SU-DHL-6 (cell line): ENCODE results near the gene CAPN9.

ENCODE experiments used
- H2AFZ ChIP-seq: fragments of 200-600 bp; sonication (generic); 2 replicates; pipeline ENCODE4 v1.6.1; 2014; ENCODE audit warnings: low read depth, mild to moderate bottlenecking, moderate library complexity, mixed read lengths, antibody characterized with exemption, low read length; ENCODE audit not compliant: severe bottlenecking
- H3F3A ChIP-seq: fragments of 200-600 bp; shearing (Covaris generic); 2 replicates; pipeline ENCODE4 v1.6.0; 2016; ENCODE audit warnings: antibody characterized with exemption, mild to moderate bottlenecking; ENCODE audit not compliant: insufficient read depth
- H3K27ac ChIP-seq: fragments of 200-600 bp; sonication (generic); 2 replicates; pipeline ENCODE4 v1.5.1; 2016; ENCODE audit warnings: low read depth, mild to moderate bottlenecking, low read length, moderate library complexity, mixed read lengths
- H3K27me3 ChIP-seq: fragments of 200-600 bp; sonication (generic), shearing (Covaris generic); 2 replicates; pipeline ENCODE4 v1.6.0; 2014; ENCODE audit warnings: mild to moderate bottlenecking, low read length
- H3K36me3 ChIP-seq: fragments of 200-600 bp; sonication (generic); 2 replicates; pipeline ENCODE4 v1.6.1; 2014; ENCODE audit warnings: mild to moderate bottlenecking, low read length, mixed read lengths
- H3K4me2 ChIP-seq: fragments of 300-600, 200-600 bp; shearing (Covaris generic), sonication (generic); 2 replicates; pipeline ENCODE4 v1.6.0; 2014; ENCODE audit warnings: low read length, low read depth, mild to moderate bottlenecking; ENCODE audit not compliant: poor library complexity, severe bottlenecking
- H3K4me3 ChIP-seq: fragments of 200-600 bp; sonication (generic); 2 replicates; pipeline ENCODE4 v1.5.1; 2014; ENCODE audit warnings: antibody characterized with exemption, low read length, mild to moderate bottlenecking, mixed read lengths; ENCODE audit not compliant: insufficient read depth, poor library complexity, severe bottlenecking
- H3K79me2 ChIP-seq: fragments of 200-600 bp; sonication (generic); 2 replicates; pipeline ENCODE4 v1.6.1; 2014; ENCODE audit warnings: mild to moderate bottlenecking, low read length, moderate library complexity; ENCODE audit not compliant: insufficient read depth
- H3K9ac ChIP-seq: fragments of 200-600 bp; sonication (generic); 2 replicates; pipeline ENCODE4 v1.7.0; 2014; ENCODE audit warnings: mild to moderate bottlenecking, low read length
- H3K9me2 ChIP-seq: fragments of 200-600 bp; sonication (generic); replicated peaks from 2 replicates; pipeline ENCODE4 v1.6.1; 2014; ENCODE audit warnings: low read length; ENCODE audit not compliant: insufficient read depth
- H3K9me3 ChIP-seq: fragments of 200-600 bp; sonication (generic); 2 replicates; pipeline ENCODE4 v1.6.1; 2014; ENCODE audit warnings: low read length, mixed read lengths; ENCODE audit not compliant: insufficient read depth
- H4K20me1 ChIP-seq: fragments of 200-600 bp; sonication (generic); 2 replicates; pipeline ENCODE4 v1.6.1; 2014; ENCODE audit warnings: low read depth, mild to moderate bottlenecking, antibody characterized with exemption, low read length, moderate library complexity, mixed read lengths
- EZH2phosphoT487 ChIP-seq: fragments of 200-600 bp; sonication (generic), shearing (Covaris generic); conservative IDR thresholded peaks from 2 replicates; pipeline ENCODE4 v1.6.1; 2018; ENCODE audit warnings: mild to moderate bottlenecking, antibody characterized with exemption, low read length, moderate library complexity, mixed read lengths
- TF ChIP-seq, protein P1 (sequence below): fragments of 200-600 bp; sonication (generic); IDR thresholded peaks from one replicate; pipeline ENCODE4 v1.5.1; 2017; ENCODE audit warnings: antibody characterized with exemption, mild to moderate bottlenecking, low read length, moderate library complexity; ENCODE audit not compliant: insufficient read depth, poor library complexity, severe bottlenecking

CAPN9 gene

DNA sequence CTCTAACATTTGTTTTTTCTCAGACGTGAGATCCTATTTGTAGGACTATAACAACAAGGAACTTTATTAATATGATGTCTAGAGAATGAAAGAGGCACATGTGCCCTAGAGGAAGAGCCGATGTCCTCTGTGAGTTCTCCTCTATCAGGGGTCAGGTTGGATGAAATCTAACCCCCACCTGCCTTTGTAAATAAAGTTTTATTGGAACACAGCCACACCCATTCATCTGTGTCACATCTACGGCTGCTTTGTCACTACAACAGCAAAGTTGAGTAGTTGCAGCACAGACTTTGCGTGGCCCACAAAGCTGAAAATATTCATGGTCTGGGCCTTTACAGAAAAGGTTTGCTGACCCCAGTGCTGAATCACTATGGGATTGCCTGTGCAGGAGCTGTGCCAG, 571 bp upstream of the CAPN9 start:
- Histone ChIP-seq H3F3A (no peaks in the 10 kb centered on the region), H3K4me3 (no peak overlapping the region), H3K79me2 (no peaks in the 10 kb centered on the region), H3K36me3 (no peaks in the 10 kb centered on the region), H3K9ac (no peak overlapping the region), H3K9me3 (no peaks in the 10 kb centered on the region), H3K27ac (no peak overlapping the region), H3K4me2 (no peak overlapping the region), H3K9me2 (no peaks in the 10 kb centered on the region), H2AFZ (no peak overlapping the region), H4K20me1 (no peaks in the 10 kb centered on the region), H3K27me3 (no peaks in the 10 kb centered on the region)
- no peak for TF ChIP-seq EZH2phosphoT487
- TF ChIP-seq, protein P1, sequence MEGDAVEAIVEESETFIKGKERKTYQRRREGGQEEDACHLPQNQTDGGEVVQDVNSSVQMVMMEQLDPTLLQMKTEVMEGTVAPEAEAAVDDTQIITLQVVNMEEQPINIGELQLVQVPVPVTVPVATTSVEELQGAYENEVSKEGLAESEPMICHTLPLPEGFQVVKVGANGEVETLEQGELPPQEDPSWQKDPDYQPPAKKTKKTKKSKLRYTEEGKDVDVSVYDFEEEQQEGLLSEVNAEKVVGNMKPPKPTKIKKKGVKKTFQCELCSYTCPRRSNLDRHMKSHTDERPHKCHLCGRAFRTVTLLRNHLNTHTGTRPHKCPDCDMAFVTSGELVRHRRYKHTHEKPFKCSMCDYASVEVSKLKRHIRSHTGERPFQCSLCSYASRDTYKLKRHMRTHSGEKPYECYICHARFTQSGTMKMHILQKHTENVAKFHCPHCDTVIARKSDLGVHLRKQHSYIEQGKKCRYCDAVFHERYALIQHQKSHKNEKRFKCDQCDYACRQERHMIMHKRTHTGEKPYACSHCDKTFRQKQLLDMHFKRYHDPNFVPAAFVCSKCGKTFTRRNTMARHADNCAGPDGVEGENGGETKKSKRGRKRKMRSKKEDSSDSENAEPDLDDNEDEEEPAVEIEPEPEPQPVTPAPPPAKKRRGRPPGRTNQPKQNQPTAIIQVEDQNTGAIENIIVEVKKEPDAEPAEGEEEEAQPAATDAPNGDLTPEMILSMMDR: no peak

DNA sequence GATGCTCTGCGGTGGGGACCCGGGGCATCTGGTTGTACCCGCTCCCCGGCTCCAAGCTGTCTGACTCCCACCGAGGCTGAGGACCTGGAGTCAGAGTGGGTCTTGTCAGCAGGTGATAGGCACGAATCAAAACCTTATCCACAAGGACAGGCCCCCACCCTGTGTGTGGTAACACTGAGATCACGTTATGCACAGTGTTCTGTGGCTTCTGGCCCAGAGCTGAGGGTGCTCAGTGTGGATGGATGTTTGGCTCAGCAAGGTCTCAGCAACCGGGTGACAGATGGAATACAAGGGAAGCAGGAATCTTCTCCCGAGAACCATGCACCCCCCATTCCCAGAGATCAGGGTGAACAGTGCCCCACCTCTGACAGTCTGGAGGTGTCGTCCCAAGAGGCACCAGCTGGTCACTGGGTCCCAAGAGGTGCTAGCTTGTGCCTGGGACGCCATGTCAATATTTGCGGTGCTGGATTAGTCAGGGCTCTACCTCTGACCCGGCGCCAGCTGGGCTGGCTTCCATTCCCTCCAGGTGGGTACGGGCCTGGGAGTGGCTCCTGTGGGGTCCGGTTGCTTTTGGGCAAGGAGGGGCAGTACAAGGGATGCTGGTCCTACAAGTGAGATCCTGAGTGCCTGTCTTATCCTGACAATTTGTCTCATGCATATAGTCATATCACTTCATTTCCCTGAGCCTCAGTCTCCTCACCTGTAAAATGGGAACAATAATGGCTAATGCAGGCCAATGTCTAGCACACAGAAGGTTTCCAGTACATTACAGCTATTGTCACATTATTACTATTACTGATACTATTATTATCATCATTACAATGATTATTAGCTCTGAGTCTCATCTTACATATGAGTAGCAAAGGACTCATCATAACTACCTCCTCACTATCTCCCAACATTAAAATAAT, 957 bp downstream of the CAPN9 start:
- H3K4me3 ChIP-seq: no peak overlapping the region
- H4K20me1 ChIP-seq: no peaks in the 10 kb centered on the region
- H3K9me3 ChIP-seq: no peaks in the 10 kb centered on the region
- no peaks in the 10 kb centered on the region for H3F3A ChIP-seq
- no peak overlapping the region for H3K4me2 ChIP-seq
- H3K36me3 ChIP-seq: no peaks in the 10 kb centered on the region
- no peaks in the 10 kb centered on the region for H3K9me2 ChIP-seq
- H3K27ac ChIP-seq: no peak overlapping the region
- H3K27me3 ChIP-seq: no peaks in the 10 kb centered on the region
- H3K9ac ChIP-seq: no peak overlapping the region
- TF ChIP-seq EZH2phosphoT487: no peak
- TF ChIP-seq, protein P1: no peak
- no peak overlapping the region for H2AFZ ChIP-seq
- no peaks in the 10 kb centered on the region for H3K79me2 ChIP-seq

DNA sequence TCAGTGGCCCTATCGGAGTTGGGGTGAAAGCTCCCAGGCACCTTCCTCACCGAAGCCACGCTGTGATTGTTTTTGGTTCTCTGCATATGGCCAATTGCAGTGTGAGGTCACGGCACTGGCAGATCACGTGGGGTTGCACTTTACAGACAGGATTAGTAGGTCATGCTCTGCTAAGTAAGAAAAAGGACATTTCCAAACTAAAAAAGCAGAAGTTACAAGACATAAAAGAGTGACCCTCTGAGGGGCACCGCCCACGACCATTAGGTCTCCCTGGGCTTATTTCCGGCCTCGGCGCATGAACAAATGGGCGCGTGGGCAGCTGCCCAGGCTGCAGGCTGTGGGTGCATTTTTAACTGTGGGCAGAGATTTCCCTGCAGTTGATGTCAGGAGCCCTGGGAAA, 2.0 kb downstream of the CAPN9 start:
- no peaks in the 10 kb centered on the region for H3K27me3 ChIP-seq
- H3K4me2 ChIP-seq: no peak overlapping the region
- no peak for TF ChIP-seq EZH2phosphoT487
- TF ChIP-seq, protein P1: no peak
- H2AFZ ChIP-seq: no peak overlapping the region
- H3K79me2 ChIP-seq: no peaks in the 10 kb centered on the region
- H3K9me3 ChIP-seq: no peaks in the 10 kb centered on the region
- H3K27ac ChIP-seq: no peak overlapping the region
- no peaks in the 10 kb centered on the region for H4K20me1 ChIP-seq
- H3F3A ChIP-seq: no peaks in the 10 kb centered on the region
- no peaks in the 10 kb centered on the region for H3K9me2 ChIP-seq
- no peaks in the 10 kb centered on the region for H3K36me3 ChIP-seq
- H3K9ac ChIP-seq: no peak overlapping the region
- no peak overlapping the region for H3K4me3 ChIP-seq
